ENCODE results near the gene ANKRD60. TPM values are rescaled to one million over a fixed set of nuclear protein-coding genes. Genes with fewer than 3 reads are reported as not detected.

ANKRD60 gene
- total RNA-seq, 2 donors from 2014 or later, result not detected

GRCh38 chr20:58205850-58206249 is 22.6 kb downstream of the ANKRD60 start:
- no peak for DNase-seq (ENCODE audit: low spot score)
- intact Hi-C loops (cut with DNase I), result loop anchor here in 1 of 2 donors (5.0 to 10.0 kb wide), 2 partner anchors 689 to 831 kb away; no protein-coding TSS in a partner anchor

GRCh38 chr20:58202044-58202443 is 26.4 kb downstream of the ANKRD60 start:
- DNase-seq (ENCODE audit: low spot score), result no peak
- intact Hi-C loops (cut with DNase I), result loop anchor here (5.0 to 10.0 kb wide), 2 partner anchors 565 to 827 kb away; no protein-coding TSS in a partner anchor

GRCh38 chr20:58201616-58202015 is 26.8 kb downstream of the ANKRD60 start:
- no peak for DNase-seq (ENCODE audit: low spot score)
- intact Hi-C loops (cut with DNase I), result loop anchor here (5.0 to 10.0 kb wide), 2 partner anchors 564 to 827 kb away; no protein-coding TSS in a partner anchor

GRCh38 chr20:58199469-58199868 is 29.0 kb downstream of the ANKRD60 start:
- intact Hi-C loops (cut with DNase I), result no loop called here
- no peak for DNase-seq (ENCODE audit: low spot score)

- intact Hi-C loops (cut with DNase I), result no loop called here
- DNase-seq (ENCODE audit: low spot score), result no peak
Measured at GRCh38 chr20:58198901-58199355, 29.5 kb downstream of the ANKRD60 start.

GRCh38 chr20:58198384-58198783 is 30.1 kb downstream of the ANKRD60 start:
- intact Hi-C loops (cut with DNase I), result no loop called here
- DNase-seq (ENCODE audit: low spot score), result no peak

GRCh38 chr20:58197185-58197469 is 31.3 kb downstream of the ANKRD60 start:
- no peak for DNase-seq (ENCODE audit: low spot score)
- intact Hi-C loops (cut with DNase I), result no loop called here

GRCh38 chr20:58196402-58197184 is 31.9 kb downstream of the ANKRD60 start:
- DNase-seq (ENCODE audit: low spot score), result no peak
- intact Hi-C loops (cut with DNase I), result no loop called here

GRCh38 chr20:58195047-58195446 is 33.4 kb downstream of the ANKRD60 start:
- no peak for DNase-seq (ENCODE audit: low spot score)
- intact Hi-C loops (cut with DNase I), result no loop called here

GRCh38 chr20:58194175-58194791 is 34.2 kb downstream of the ANKRD60 start:
- intact Hi-C loops (cut with DNase I), result no loop called here

GRCh38 chr20:58192567-58192966 is 35.9 kb downstream of the ANKRD60 start:
- intact Hi-C loops (cut with DNase I), result no loop called here

More at GRCh38 chr20:58194175-58194791, 34.2 kb downstream of the ANKRD60 start:
- no peak for DNase-seq (ENCODE audit: low spot score)

GRCh38 chr20:58192065-58192464 is 36.4 kb downstream of the ANKRD60 start:
- no peak for DNase-seq (ENCODE audit: low spot score)
- intact Hi-C loops (cut with DNase I), result no loop called here

More at GRCh38 chr20:58192567-58192966, 35.9 kb downstream of the ANKRD60 start:
- DNase-seq (ENCODE audit: low spot score), result no peak

GRCh38 chr20:58188527-58188926 is 39.9 kb downstream of the ANKRD60 start:
- DNase-seq (ENCODE audit: low spot score), result no peak
- intact Hi-C loops (cut with DNase I), result no loop called here

- intact Hi-C loops (cut with DNase I), result loop anchor here in 1 of 2 donors (5.0 kb wide), 1 partner anchor 533 kb away; no protein-coding TSS in a partner anchor
- DNase-seq (ENCODE audit: low spot score), result no peak
Measured at GRCh38 chr20:58184984-58185383, 43.5 kb downstream of the ANKRD60 start.

GRCh38 chr20:58184063-58184462 is 44.4 kb downstream of the ANKRD60 start:
- no peak for DNase-seq (ENCODE audit: low spot score)
- intact Hi-C loops (cut with DNase I), result loop anchor here in 1 of 2 donors (5.0 kb wide), 1 partner anchor 532 kb away; no protein-coding TSS in a partner anchor

GRCh38 chr20:58182521-58183140 is 45.8 kb downstream of the ANKRD60 start:
- no peak for DNase-seq (ENCODE audit: low spot score)
- intact Hi-C loops (cut with DNase I), result loop anchor here (1.0 to 5.0 kb wide), 2 partner anchors 528 to 530 kb away; no protein-coding TSS in a partner anchor

- intact Hi-C loops (cut with DNase I), result loop anchor here in 1 of 2 donors (5.0 kb wide), 1 partner anchor 527 kb away; no protein-coding TSS in a partner anchor
- peak; percentile 86 for DNase-seq (ENCODE audit: low spot score)
Measured at GRCh38 chr20:58179432-58180099, 48.9 kb downstream of the ANKRD60 start.

- no peak for DNase-seq (ENCODE audit: low spot score)
- intact Hi-C loops (cut with DNase I), result no loop called here
Measured at GRCh38 chr20:58179083-58179431, 49.4 kb downstream of the ANKRD60 start.

GRCh38 chr20:58177799-58178198 is 50.7 kb downstream of the ANKRD60 start:
- intact Hi-C loops (cut with DNase I), result no loop called here

More at GRCh38 chr20:58177799-58178198, 50.7 kb downstream of the ANKRD60 start:
- no peak for DNase-seq (ENCODE audit: low spot score)

Data from posterior vena cava (tissue), 2 donors.